C4-2B (cell line): ENCODE data around the gene KIF14.

Experiments used
- CTCF ChIP-seq: fragments of 450-650 bp; conservative IDR thresholded peaks from 2 replicates; pipeline ENCODE4 v1.5.1; 2017; ENCODE audit warnings: mild to moderate bottlenecking
- ZFX ChIP-seq: fragments of 450-650 bp; IDR thresholded peaks from 2 replicates; pipeline ENCODE4 v1.6.1; 2017

DNA sequence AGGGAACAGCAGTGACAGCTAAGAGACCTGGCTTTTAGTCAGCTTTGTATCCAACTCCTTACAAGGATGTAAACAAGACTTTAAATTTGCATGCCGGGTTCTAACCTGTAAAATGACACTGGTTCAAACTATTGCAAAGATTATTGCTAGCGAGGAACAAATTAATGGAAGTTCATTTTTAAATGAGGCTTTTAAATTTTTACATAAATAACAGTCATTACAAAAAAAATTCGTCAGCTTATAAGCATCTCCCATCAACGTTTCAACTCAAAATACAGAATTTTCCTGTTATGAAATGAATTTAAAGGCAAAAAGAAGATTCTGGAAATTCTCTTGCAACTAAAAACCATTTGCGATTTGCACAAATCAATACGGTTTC is 668 bp downstream of the KIF14 start:
- TF ChIP-seq CTCF = no peak
- TF ChIP-seq ZFX = no peak
